Fibroblast of mammary gland (primary cell): ENCODE data around the gene NES.
A peak's percentile ranks its signal among the peaks of the same experiment; 100 is the strongest.

Experiments
- DNase-seq: peaks from one replicate; pipeline ENCODE4 v3.0.0-alpha.2; 2010; ENCODE audit warnings: low read depth
- H3K4me3 ChIP-seq: 2 replicates; pipeline ENCODE4 v1.5.1; 2011; ENCODE audit warnings: low read depth, mild to moderate bottlenecking, low read length, moderate library complexity; ENCODE audit not compliant: control insufficient read depth
- CTCF ChIP-seq: conservative IDR thresholded peaks from 2 replicates; pipeline ENCODE4 v1.5.1; 2011; ENCODE audit warnings: low read depth, low read length, inconsistent platforms; ENCODE audit not compliant: control insufficient read depth, insufficient read depth

The NES gene

GRCh38 chr1:156681196-156681960 lies 4.2 kb upstream of the NES start:
- no peak for DNase-seq
- no peak for TF ChIP-seq CTCF
- no peak overlapping the region for H3K4me3 ChIP-seq

- TF ChIP-seq CTCF = no peak
- DNase-seq = no peak
- H3K4me3 ChIP-seq = no peak overlapping the region
Measured at GRCh38 chr1:156680056-156680455, 2.8 kb upstream of the NES start.

- peak; percentile 92 for TF ChIP-seq CTCF
- H3K4me3 ChIP-seq = peak overlapping the region; percentile 53
- DNase-seq = peak; percentile 84
Measured at GRCh38 chr1:156677616-156678596, 699 bp upstream of the NES start.

GRCh38 chr1:156676114-156676819 lies 940 bp downstream of the NES start:
- no peak for TF ChIP-seq CTCF
- DNase-seq = no peak
- peak overlapping the region; percentile 50 for H3K4me3 ChIP-seq

GRCh38 chr1:156675210-156676113 lies 1.7 kb downstream of the NES start:
- no peak for TF ChIP-seq CTCF
- H3K4me3 ChIP-seq = peak overlapping the region; percentile 50
- DNase-seq = peak; percentile 42
